HEK293T (cell line): Measurements from ENCODE around the gene RNF183.

Experiments
- ARNT ChIP-seq: fragments of 450-650 bp; IDR thresholded peaks from 2 replicates; pipeline ENCODE4 v1.6.1; 2017; ENCODE audit warnings: mild to moderate bottlenecking
- BHLHE40 ChIP-seq: fragments of 450-650 bp; IDR thresholded peaks from 2 replicates; pipeline ENCODE4 v1.6.1; 2016; ENCODE audit warnings: mild to moderate bottlenecking, moderate library complexity, borderline replicate concordance
- ELF4 ChIP-seq: fragments of 450-650 bp; IDR thresholded peaks from 2 replicates; pipeline ENCODE4 v1.6.1; 2017; ENCODE audit warnings: antibody characterized with exemption
- FOXM1 ChIP-seq: fragments of 450-650 bp; IDR thresholded peaks from 2 replicates; pipeline ENCODE4 v1.6.1; 2017; ENCODE audit warnings: mild to moderate bottlenecking, borderline replicate concordance
- HDGF ChIP-seq: fragments of 450-650 bp; IDR thresholded peaks from 2 replicates; pipeline ENCODE4 v1.6.1; 2017; ENCODE audit warnings: antibody characterized with exemption, borderline replicate concordance
- NFRKB ChIP-seq: fragments of 450-650 bp; IDR thresholded peaks from 2 replicates; pipeline ENCODE4 v1.6.1; 2016; ENCODE audit warnings: mild to moderate bottlenecking, moderate library complexity

GRCh38 chr9:113293285-113293878 lies 9.8 kb downstream of the RNF183 start:
- TF ChIP-seq BHLHE40: no peak
- TF ChIP-seq HDGF: no peak
- TF ChIP-seq FOXM1: no peak
- no peak for TF ChIP-seq NFRKB
- no peak for TF ChIP-seq ARNT
- no peak for TF ChIP-seq ELF4
